Measurements from ENCODE around the gene CA7.

GRCh38 chr16:66798161-66798560 lies 46.1 kb upstream of the CA7 start:
- TF ChIP-seq, protein P1, sequence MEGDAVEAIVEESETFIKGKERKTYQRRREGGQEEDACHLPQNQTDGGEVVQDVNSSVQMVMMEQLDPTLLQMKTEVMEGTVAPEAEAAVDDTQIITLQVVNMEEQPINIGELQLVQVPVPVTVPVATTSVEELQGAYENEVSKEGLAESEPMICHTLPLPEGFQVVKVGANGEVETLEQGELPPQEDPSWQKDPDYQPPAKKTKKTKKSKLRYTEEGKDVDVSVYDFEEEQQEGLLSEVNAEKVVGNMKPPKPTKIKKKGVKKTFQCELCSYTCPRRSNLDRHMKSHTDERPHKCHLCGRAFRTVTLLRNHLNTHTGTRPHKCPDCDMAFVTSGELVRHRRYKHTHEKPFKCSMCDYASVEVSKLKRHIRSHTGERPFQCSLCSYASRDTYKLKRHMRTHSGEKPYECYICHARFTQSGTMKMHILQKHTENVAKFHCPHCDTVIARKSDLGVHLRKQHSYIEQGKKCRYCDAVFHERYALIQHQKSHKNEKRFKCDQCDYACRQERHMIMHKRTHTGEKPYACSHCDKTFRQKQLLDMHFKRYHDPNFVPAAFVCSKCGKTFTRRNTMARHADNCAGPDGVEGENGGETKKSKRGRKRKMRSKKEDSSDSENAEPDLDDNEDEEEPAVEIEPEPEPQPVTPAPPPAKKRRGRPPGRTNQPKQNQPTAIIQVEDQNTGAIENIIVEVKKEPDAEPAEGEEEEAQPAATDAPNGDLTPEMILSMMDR (IDR thresholded peaks at IDR 0.05), result no peak
- no peak for TF ChIP-seq POLR2A (IDR thresholded peaks at IDR 0.05)

Measured in upper lobe of left lung (tissue), 4 donors.